ENCODE data around the gene TMEM143.

GRCh38 chr19:48372904-48373303 lies 9.2 kb upstream of the TMEM143 start:
- TF ChIP-seq POLR2A (IDR thresholded peaks at IDR 0.05) (no peak), CTCF (IDR thresholded peaks at IDR 0.05) (no peak)

Data from upper lobe of left lung (tissue), 4 donors.